HuH-7.5 (cell line): ENCODE measurements around the gene SBNO2.

Experiments used
- DNase-seq: peaks from one replicate; pipeline ENCODE4 v3.0.0; 2011; ENCODE audit warnings: low spot score

Gene SBNO2

DNA sequence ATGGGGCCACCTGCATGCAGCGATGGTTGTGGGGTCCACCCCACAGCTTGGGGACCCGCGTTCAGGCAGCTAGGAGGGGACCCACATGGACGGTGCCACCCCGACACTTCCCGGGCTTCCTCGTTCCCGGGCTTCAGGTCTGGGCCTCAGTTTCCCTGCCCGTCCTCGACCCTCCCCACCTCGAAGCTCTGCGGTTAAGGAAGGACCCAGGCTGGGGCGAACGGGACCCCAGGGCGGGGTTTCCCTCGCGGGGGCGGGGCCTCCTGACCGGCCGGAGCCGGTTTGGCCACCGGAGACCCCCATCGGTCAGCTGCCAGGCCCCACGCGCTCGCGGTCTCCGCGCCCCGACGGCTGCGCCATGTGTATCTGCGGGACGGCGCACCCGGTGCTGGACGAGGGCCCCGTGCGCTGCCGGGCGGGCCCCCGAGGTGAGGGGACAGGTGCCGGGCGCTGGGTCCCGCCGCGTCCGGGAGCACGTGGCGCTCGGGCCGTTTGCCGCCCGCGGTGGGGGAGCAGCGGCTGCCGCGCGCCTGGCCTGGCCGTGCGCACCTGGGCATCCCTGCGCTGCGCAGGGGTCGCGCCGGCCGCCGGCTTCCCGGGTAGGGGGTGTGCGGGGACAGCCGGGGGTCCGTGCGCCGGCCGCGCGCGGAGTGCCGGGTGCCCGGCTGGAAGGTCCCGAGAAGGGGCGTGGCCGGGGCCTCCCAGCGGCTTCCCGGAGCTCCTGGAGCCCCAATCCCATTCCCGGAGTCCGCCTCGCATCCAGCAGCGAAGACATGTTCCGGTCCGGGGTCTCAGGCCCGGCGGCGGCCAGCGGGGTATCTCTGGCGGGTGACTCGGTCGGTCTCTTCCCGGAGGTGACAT, 102.9 kb downstream of the SBNO2 start:
- no peak for DNase-seq

DNA sequence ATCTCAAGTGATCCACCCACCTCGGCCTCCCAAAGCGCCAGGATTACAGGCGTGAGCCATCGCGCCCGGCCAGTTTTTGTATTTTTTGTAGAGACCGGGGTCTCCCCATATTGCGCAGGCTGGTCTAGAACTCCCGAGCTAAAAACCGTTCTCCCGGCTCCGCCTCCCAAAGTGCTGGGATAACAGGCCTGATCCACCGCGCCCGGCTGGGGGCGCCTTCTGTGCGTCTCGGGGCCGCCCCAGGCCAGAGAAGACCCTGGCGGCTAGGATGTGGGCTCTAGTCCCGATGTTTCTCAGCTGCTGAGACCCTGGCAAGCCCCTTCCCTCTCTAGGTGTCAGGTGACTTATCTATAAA, 103.5 kb downstream of the SBNO2 start:
- DNase-seq: no peak

DNA sequence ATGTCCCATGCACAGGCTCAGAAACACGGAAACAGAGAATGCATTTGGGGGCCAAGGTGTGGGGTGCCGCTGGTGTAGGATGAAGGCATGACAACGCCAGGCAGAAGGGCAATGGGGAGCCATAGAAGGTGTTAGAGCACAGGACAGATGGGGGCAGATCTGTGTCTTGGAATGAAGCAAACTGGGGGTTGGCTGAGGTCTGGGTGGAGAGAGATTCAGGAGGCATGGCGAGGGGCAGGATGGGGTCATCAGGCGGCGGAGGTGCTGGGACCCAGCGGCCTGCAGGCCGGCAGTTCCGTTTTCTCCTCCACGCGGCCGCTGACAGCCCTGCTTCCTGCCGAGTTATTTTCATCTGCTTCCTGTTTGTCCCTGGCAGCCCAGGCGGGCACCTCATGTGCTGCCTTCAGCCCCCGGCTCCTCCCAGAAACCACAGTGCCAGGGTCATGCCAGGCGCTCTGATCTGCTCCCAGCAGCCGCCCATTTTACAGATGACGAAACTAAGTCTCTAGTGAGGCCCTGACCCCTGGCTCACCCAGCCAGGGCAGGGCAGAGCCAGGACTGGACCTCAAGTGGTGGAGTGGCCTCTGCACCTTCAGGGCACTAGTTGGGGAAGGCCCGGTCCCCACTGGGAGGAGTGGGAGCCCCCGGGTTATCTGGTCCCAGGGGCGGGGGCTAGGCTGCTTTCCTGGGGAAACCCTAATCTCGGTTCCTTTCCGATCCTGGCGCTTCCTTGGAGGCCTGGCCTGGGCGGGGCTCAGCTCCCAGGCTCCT, 104.9 kb downstream of the SBNO2 start:
- DNase-seq: no peak

DNA sequence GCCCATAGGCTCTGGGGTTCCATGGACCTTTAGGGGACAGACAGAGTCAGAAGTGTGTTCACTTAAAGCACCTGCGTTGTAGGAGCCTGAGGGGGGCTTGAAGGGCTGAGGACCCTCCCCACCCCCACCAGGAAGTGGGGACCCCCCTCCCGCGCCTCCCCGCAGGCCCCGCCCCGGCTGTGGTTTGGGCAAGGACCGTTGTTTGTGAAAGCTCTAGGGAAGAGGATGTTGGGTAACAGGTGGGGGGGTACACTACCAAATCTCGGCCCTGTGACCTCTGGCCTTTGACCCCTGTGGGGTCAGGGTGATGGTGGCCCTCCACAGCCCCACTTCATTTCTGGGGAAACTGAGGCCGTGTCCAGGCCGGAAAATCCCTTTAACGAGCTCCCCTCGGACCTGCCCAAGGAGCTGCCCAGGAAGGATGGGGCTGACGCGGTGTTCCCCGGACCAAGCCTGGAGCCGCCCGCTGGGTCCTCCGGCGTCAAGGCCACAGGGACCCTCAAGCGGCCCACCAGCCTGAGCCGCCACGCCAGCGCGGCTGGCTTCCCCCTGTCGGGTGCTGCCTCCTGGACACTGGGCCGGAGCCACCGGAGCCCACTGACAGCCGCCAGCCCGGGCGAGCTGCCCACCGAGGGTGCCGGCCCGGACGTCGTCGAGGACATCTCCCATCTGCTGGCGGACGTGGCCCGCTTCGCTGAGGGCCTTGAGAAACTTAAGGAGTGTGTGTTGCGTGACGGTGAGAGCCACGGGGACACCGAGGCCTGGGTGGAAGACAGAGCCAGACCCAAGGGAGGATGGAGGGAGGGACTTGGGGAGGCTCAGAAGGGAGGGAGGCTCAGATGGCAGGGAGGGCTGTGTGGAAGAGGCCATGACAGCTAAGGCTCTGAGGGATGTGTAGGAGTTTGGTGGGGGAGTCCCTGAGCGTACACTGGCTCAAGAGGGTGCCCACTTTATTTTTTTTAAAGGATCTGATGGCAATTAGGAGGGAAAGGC, 105.8 kb downstream of the SBNO2 start:
- DNase-seq: no peak

DNA sequence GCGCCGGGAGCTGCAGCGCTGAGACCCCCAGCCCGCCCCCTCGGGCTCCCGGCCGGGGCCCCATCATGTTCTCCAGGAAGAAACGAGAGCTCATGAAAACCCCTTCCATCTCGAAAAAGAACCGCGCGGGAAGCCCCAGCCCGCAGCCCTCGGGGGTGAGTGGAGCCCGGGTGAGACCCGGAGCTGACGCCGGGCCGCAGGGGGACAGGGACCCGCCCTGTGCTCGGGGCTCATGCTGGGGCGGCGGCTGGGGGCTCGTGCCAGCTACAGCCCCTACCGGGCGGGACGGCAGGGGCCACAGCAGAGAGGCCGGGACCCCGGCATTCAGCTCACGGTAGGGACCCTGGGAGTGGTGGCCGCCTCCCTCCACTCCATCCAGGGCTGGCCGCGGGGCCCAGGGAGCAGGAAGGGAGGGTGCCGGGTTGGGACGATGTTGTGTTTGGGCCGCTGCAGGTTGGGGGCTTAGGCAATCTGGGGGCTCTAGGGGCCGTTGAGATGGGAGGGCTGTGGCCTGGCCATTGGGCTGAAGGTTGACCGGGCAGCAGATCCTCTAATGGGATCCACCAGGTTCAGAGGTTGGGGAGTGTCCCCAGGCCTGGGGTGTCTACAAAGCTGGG, 106.6 kb downstream of the SBNO2 start:
- no peak for DNase-seq

DNA sequence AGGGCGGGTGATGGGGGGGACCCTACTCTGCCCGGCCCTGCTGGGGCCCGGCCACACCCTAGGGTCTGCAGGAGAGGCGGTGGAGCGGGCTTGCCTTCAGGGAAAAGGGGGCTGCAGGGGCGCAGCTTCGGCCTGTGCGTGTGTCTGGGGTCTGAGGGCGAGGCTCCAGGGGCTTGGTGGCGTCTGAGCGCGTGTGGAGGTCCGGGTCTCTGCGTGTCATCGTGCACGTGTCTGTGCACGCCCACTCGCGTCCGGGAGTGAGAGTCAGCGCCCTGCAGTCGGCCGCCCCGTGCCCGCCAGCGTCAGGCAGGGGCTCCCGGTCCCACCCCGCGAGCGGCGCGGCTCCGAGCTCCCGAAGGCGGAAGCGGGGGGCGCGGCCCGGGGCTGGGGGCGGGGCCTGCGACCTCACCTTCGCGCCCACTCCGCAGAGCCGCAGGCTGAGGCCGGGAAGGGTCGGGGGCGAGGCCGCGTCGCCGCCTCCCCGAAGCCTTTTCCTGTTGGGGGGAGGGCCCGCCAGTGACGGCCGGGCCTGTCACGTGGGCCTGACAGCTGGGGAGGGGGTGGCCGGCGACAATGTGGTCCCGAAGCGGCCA, 107.2 kb downstream of the SBNO2 start, which contains the start of gene ARHGAP45:
TSS of gene ARHGAP45 (plus strand) at position 420 of the 593 bp plus-strand sequence. CDS start 239 bp downstream, outside the sequence.
- DNase-seq: peak; percentile 72

DNA sequence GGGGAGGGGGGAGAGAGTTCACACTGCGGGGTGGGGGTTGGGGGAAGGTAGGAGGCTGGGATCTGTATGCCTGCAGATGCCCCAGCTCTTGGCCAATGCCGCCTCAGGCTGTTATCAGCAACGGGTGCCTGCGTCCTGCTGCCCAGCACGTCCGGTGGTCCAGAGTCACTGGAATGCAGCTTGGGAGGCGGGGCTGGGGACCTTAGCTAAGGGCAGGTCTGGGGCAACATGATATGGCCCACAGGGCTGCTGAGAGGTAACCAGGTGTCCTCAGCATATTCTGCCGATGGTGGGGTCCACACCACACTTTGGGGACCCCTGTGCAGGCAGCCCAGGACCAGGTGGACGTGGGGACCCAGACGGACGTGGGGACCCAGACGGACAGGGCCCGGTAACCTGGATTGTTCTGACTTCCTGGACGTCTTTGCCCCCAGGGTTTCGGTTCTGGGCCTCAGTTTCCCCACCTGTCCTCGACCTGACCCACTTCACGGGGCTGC, 107.8 kb downstream of the SBNO2 start:
- peak; percentile 77 for DNase-seq

DNA sequence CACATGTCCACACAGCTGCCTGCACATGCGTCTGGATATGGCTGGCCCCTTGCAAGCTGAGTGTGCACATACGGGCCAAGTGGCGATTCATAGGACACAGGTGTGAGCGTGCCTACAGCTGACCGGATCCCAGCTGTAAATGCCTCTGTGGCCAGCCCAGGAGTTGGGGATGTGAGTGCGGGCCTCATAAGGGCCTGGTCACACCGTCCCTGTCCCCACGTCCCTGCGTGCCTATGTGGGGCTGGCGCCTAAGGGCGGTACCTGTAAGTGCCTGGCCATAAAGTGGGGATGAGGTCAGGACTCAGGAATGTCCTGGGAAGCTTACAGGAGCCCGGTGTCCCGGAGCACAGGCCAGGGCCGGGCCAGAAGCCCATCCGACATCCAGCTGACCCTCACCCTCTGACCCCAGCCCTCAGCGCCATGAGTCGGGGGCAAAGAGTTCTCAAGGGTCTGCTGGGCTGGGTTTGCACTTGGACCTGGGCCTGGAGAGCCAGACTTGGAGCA, 108.4 kb downstream of the SBNO2 start:
- DNase-seq: peak; percentile 83

DNA sequence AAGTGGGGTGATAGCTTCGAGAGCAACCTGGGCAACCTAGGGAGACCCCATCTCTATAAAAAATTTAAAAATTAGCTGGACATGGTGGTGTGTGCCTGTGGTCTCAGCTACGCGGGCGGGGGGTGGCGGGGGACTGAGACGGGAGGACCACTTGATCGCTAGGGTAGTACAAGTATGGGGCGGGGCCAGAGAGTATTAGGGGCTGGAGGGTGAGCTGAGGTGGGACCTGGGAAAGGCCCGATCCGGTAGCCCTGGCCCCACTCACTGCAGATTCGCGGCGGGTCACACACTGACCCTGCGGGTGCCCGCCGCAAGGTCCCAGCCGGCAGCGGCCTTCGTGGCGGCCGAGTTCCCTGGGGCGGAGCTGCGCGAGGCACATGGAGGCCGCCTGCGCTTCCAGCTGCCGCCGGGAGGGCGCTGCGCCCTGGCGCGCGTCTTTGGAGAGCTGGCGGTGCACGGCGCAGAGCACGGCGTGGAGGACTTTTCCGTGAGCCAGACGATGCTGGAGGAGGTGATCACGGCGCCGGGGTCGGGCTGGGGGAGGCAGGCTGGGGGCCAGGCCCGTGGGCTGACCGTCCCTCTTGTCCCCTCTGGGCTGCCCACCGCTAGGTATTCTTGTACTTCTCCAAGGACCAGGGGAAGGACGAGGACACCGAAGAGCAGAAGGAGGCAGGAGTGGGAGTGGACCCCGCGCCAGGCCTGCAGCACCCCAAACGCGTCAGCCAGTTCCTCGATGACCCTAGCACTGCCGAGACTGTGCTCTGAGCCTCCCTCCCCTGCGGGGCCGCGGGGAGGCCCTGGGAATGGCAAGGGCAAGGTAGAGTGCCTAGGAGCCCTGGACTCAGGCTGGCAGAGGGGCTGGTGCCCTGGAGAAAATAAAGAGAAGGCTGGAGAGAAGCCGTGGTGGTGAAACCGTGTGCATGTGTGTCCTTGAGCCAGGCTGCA, 109.1 kb downstream of the SBNO2 start:
- peak; percentile 96 for DNase-seq

DNA sequence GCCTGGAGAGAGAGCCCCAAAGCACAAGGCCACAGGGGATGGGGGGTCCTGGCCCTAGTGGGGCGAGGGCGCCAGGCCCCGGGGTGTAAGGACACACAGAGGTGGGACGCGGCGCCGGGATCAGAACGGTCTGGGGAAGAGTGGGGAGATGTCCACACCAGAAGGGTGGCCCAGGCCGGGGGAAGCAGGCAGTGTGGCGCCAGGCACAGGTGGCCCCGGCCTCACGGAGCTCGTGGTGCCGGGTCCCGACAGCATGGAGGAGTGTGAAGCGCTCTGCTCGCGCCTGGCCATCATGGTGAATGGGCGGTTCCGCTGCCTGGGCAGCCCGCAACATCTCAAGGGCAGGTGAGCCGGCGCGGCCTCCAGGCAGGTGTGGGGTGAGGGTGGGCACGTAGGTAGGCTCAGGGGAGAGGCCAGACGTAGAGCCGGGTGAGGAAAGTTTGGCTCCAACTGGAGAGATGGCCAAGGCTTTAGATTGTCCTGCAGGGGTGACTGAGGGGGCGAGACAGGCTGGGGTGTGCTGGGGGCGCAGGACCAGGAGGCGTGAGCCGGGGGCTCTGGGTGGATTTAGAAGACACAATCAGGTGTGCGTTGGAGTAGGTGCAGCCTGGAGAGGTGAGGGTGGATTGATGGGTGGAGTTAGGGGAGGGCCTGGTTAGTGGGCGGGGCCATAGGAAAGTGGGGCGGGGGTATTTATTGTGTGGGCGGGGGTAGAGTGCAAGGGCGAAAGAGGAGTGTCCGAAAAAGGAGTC, 110.0 kb downstream of the SBNO2 start:
- no peak for DNase-seq

DNA sequence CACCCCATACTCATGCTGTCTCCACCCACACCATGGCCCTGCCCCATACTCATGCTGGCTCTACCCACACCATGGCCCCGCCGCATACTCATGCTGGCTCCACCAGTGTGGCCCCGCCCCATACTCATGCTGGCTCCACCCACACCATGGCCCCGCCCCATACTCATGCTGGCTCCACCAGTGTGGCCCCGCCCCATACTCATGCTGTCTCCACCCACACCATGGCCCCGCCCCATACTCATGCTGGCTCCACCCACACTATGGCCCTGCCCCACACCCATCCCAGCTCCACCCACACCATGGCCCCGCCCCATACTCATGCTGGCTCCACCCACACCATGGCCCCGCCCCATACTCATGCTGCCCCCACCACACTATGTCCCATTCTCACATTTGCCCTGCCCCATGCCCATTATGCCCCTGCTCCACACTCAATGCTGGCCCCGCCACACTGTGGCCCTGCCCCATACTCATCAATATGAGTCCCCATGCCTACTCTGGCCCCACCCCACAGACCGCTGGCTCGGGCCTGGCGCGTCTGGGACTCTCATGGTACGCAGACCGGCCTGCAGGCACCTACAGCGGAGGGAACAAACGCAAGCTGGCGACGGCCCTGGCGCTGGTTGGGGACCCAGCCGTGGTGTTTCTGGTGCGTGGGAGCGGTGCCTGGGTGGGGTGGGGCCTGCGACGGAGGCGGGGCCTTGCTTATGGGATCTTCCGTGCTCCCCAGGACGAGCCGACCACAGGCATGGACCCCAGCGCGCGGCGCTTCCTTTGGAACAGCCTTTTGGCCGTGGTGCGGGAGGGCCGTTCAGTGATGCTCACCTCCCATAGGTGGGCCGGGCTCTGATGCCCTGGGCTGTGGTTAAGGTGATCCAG, 110.8 kb downstream of the SBNO2 start:
- no peak for DNase-seq

DNA sequence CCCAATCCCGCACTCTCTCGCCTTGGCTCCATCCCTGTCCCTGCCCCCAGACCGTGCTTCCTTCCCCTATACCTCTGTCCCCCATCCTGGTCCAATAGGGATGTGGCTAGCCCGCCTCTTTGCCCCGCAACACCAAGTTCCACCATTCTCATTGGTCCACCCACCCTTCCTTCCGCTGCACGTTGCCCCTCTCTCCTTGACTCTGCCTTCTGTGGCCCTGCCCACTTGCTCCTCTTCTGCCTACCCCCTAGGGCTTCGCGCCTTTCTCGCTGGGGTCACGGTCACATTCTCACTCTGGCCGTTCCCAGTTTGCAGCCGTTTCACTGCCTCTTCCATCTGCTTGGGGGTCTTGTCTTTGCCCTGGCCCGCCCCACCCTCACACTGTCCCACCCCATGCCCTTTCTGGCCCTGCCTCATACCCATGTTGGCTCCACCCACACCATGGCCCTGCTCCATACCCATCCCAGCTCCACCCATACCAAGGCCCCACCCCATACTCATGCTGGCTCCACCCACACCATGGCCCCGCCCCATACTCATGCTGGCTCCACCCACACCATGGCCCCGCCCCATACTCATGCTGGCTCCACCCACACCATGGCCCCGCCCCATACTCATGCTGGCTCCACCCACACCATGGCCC, 111.6 kb downstream of the SBNO2 start:
- no peak for DNase-seq

DNA sequence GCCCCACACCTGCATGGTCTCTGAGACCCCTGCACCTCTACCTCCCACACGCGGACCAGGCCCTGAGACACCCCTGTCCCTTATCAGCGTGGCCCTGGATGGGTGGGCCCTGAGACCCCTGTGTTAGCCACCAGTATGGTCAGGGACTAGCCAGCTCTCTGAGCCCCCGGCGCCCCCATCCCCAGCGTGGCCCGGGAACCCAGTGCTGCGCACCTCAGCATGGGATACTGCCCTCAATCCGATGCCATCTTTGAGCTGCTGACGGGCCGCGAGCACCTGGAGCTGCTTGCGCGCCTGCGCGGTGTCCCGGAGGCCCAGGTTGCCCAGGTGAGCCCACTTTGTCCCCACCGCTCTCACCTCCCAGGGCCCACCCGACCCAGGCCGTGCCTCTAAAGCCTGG, 112.1 kb downstream of the SBNO2 start:
- DNase-seq: no peak

DNA sequence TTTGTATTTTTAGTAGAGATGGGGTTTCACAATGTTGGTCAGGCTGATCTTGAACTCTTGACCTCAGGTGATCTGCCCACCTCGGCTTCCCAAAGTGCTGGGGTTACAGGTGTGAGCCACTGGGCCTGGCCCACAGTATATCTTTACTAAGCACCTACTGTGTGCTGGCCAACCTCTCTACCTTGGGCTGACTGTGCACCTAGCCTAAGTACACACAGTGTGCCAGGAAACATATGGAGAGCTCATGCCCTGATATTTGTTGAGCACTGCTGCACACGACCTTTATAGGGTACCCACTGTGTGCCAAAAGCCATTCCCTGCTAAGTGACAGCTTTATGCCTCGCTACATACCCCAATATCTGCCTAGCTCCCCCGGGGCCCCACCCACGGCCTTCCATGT, 113.4 kb downstream of the SBNO2 start:
- DNase-seq: no peak

DNA sequence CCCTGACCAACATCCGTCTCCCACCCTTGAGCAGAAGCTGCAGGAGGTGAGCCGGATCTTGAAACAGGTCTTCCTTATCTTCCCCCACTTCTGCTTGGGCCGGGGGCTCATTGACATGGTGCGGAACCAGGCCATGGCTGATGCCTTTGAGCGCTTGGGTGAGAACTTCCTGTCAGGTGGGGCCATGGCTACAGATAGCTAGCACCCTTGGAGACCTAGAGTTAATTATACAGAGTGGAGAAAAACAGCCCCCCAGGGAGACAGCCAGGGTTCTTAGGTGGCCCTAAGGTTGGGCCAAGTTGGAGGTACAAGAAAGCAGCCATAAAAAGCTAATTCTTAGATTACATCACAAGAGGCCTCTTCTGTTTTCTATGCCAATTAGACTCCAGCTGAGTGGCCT, 116.0 kb downstream of the SBNO2 start:
- DNase-seq: no peak
